Testis (tissue), 3 donors: Measurements from ENCODE around the gene RPL21. TPM values are rescaled to one million over a fixed set of nuclear protein-coding genes. Genes with fewer than 3 reads are reported as not detected.

Source experiments
- DNase-seq: peaks from one replicate; pipeline ENCODE4 v3.0.0-alpha.2; 2019
- H3K27ac ChIP-seq, 2 donors: fragments of 200-600 bp; sonication (generic); one replicate each; pipeline ENCODE4 v1.5.1; 2019
- H3K27me3 ChIP-seq: fragments of 200-600 bp; sonication (generic); one replicate; pipeline ENCODE4 v1.5.1; 2019
- H3K36me3 ChIP-seq: fragments of 200-600 bp; sonication (generic); one replicate; pipeline ENCODE4 v1.5.1; 2017; ENCODE audit warnings: low read depth; ENCODE audit errors: missing control alignments
- H3K4me1 ChIP-seq: fragments of 200-600 bp; sonication (generic); one replicate; pipeline ENCODE4 v1.5.1; 2019
- H3K4me3 ChIP-seq, 2 donors: fragments of 200-600 bp; sonication (generic); one replicate each; pipeline ENCODE4 v1.5.1; 2017 to 2019
- H3K9me3 ChIP-seq: fragments of 200-600 bp; sonication (generic); one replicate; pipeline ENCODE4 v1.5.1; 2017
- CTCF ChIP-seq, 3 experiments: fragments of 450-650 bp in 2 of 3; fragments of 200-600 bp in 1 of 3; sonication (generic) in 1 of 3; IDR thresholded peaks; one replicate each; pipeline ENCODE4 v1.5.1; 2016 to 2019; ENCODE audit warnings: antibody characterized with exemption in 3 of 3, mild to moderate bottlenecking in 2 of 3, moderate library complexity in 1 of 3
- POLR2A ChIP-seq: fragments of 450-650 bp; IDR thresholded peaks from one replicate; pipeline ENCODE4 v1.6.1; 2017; ENCODE audit warnings: antibody characterized with exemption, mild to moderate bottlenecking, moderate library complexity
- WGBS, 2 donors: methylation state at CpG; one replicate each; pipeline ENCODE4 v1.1.5; 2018; 5-methylcytosine and 5-hydroxymethylcytosine counted together
- intact Hi-C: fragments of 100-400 bp; cut with DNase I; formaldehyde crosslinking; loops from one replicate; pipeline ENCODE4 v1.15.1; 2023; ENCODE audit warnings: low total_unique reads
- polyA plus RNA-seq: library from polyadenylated mRNA; stranded (reverse); fragments of 350-450 nt; fragmentation: Illumina TruSeq; extraction: RNeasy Lipid Tissue Mini Kit (QIAGEN cat#74804); gene quantifications from one replicate; pipeline ENCODE4 v1.2.3, GENCODE V29; 2014; ENCODE audit warnings: low read depth, low replicate concordance; ENCODE audit not compliant: insufficient read depth
- total RNA-seq, 2 donors: library from RNA; depleted of rRNA; stranded (reverse); fragments of >200 nt; gene quantifications; one replicate each; pipeline ENCODE4 v1.2.3, GENCODE V29; 2016

The RPL21 gene
- total and polyA plus RNA-seq, 3 donors from 2014 or later = 200 to 996 (median 353) TPM

GRCh38 chr13:27233964-27234363 lies 17.4 kb upstream of the RPL21 start:
- no peak for TF ChIP-seq CTCF (IDR thresholded peaks at IDR 0.05)
- Histone ChIP-seq H3K36me3 (no peaks in the 10 kb centered on the region), H3K27me3 (no peaks in the 10 kb centered on the region), H3K9me3 (no peaks in the 10 kb centered on the region), H3K27ac (no peak overlapping the region), H3K4me1 (no peaks in the 10 kb centered on the region), H3K4me3 (no peak overlapping the region)
- DNase-seq = no peak
- 90% methylated on average over 5 of the region's 5 CpGs for WGBS, 2 donors
- intact Hi-C loops = no loop called here

- H3K4me3 ChIP-seq = no peak overlapping the region
- DNase-seq = no peak
Measured at GRCh38 chr13:27236478-27236877, 14.9 kb upstream of the RPL21 start.

GRCh38 chr13:27242702-27243101 lies 8.7 kb upstream of the RPL21 start:
- 82 to 88% methylated on average over 5 of the region's 5 CpGs for WGBS, 2 donors
- no peak for TF ChIP-seq CTCF (IDR thresholded peaks at IDR 0.05)

More at GRCh38 chr13:27236478-27236877, 14.9 kb upstream of the RPL21 start:
- 51 to 59% methylated on average over 2 of the region's 2 CpGs for WGBS, 2 donors
- TF ChIP-seq POLR2A = no peak
- no peak for TF ChIP-seq CTCF (IDR thresholded peaks at IDR 0.05)
- no peaks in the 10 kb centered on the region for H3K9me3 ChIP-seq
- no peaks in the 10 kb centered on the region for H3K27me3 ChIP-seq
- no peak overlapping the region for H3K27ac ChIP-seq
- no peaks in the 10 kb centered on the region for H3K36me3 ChIP-seq
- intact Hi-C loops = no loop called here
- no peaks in the 10 kb centered on the region for H3K4me1 ChIP-seq

GRCh38 chr13:27245610-27246009 lies 5.7 kb upstream of the RPL21 start:
- Histone ChIP-seq H3K4me1 (peaks cover 5% of the 10 kb centered on the region), H3K9me3 (no peaks in the 10 kb centered on the region), H3K27me3 (no peaks in the 10 kb centered on the region), H3K4me3 (no peak overlapping the region), H3K27ac (no peak overlapping the region), H3K36me3 (no peaks in the 10 kb centered on the region)
- no peak for DNase-seq
- TF ChIP-seq CTCF (IDR thresholded peaks at IDR 0.05) (no peak), POLR2A (no peak)
- WGBS, 2 donors = 84 to 88% methylated on average over 7 of the region's 7 CpGs
- intact Hi-C loops = no loop called here

More at GRCh38 chr13:27242702-27243101, 8.7 kb upstream of the RPL21 start:
- intact Hi-C loops = no loop called here
- no peaks in the 10 kb centered on the region for H3K36me3 ChIP-seq
- H3K4me3 ChIP-seq = no peak overlapping the region
- no peaks in the 10 kb centered on the region for H3K27me3 ChIP-seq
- no peaks in the 10 kb centered on the region for H3K9me3 ChIP-seq
- DNase-seq = no peak
- H3K4me1 ChIP-seq = no peaks in the 10 kb centered on the region
- no peak overlapping the region for H3K27ac ChIP-seq

- DNase-seq = no peak
- TF ChIP-seq POLR2A = no peak
- H3K9me3 ChIP-seq = no peaks in the 10 kb centered on the region
- no peaks in the 10 kb centered on the region for H3K36me3 ChIP-seq
- peak overlapping the region; percentile 97 to 100 for H3K4me3 ChIP-seq
- no peaks in the 10 kb centered on the region for H3K27me3 ChIP-seq
- WGBS, 2 donors = 0% methylated on average over 9 of the region's 9 CpGs
- intact Hi-C loops = no loop called here
- H3K4me1 ChIP-seq = peaks cover 18% of the 10 kb centered on the region
- peak overlapping the region; percentile 94 to 96 for H3K27ac ChIP-seq
Measured at GRCh38 chr13:27250833-27251165, 559 bp upstream of the RPL21 start.
